Mammary epithelial cell (primary cell): ENCODE data around the gene OGDHL.

ENCODE experiments used
- EZH2 ChIP-seq: IDR thresholded peaks from 2 replicates; pipeline ENCODE4 v1.6.1; 2012; ENCODE audit warnings: low read length, inconsistent platforms, borderline replicate concordance
- TF ChIP-seq, protein P1 (sequence below), 2 donors: IDR thresholded peaks in 1 of 2; conservative IDR thresholded peaks in 1 of 2; 2 replicates each; pipeline ENCODE4 v1.5.1; 2011 to 2012; ENCODE audit warnings: inconsistent platforms in 2 of 2, low read length in 2 of 2, mild to moderate bottlenecking in 2 of 2, control low read depth in 1 of 2, low read depth in 1 of 2; ENCODE audit not compliant: insufficient read depth in 1 of 2; ENCODE audit errors: extremely low read depth in 1 of 2

DNA sequence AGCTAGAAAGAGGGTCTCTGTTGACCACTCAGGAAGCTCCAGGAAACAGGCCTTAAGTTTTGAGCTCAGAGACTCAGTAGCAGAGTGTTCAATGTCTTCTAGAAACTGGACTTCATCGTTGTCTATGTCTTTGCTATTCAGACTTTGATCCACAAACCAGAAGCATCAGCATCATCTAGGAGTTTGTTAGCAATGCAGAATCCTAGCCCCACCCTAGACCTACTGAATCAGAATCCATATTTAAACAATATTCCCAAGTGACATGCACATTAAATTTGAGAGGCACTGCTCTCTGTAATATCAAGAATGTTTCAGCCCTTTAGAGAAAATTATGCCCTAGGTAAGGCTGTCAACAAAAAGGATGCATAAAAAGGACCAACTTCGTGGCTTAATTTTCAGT lies 12.9 kb upstream of the OGDHL start:
- TF ChIP-seq, protein P1, sequence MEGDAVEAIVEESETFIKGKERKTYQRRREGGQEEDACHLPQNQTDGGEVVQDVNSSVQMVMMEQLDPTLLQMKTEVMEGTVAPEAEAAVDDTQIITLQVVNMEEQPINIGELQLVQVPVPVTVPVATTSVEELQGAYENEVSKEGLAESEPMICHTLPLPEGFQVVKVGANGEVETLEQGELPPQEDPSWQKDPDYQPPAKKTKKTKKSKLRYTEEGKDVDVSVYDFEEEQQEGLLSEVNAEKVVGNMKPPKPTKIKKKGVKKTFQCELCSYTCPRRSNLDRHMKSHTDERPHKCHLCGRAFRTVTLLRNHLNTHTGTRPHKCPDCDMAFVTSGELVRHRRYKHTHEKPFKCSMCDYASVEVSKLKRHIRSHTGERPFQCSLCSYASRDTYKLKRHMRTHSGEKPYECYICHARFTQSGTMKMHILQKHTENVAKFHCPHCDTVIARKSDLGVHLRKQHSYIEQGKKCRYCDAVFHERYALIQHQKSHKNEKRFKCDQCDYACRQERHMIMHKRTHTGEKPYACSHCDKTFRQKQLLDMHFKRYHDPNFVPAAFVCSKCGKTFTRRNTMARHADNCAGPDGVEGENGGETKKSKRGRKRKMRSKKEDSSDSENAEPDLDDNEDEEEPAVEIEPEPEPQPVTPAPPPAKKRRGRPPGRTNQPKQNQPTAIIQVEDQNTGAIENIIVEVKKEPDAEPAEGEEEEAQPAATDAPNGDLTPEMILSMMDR (conservative IDR thresholded peaks at IDR 0.05 in 1 of 2, IDR thresholded peaks at IDR 0.05 in 1 of 2; ENCODE audit: extremely low read depth in 1 of 2, insufficient read depth in 1 of 2, low read depth in 1 of 2, low read length in 2 of 2), result no peak
- no peak for TF ChIP-seq EZH2
